GM21786 (cell line): ENCODE data around the gene CSH1.
A peak's percentile ranks its signal among the peaks of the same experiment; 100 is the strongest.
"Not testable (repeated sequence)": the region's sequence is repeated elsewhere in the genome, so short reads cannot be mapped to it uniquely, and the experiment has no call there.

Experiments used
- ATAC-seq: cut with Tn5 transposase; IDR thresholded peaks from one replicate; pipeline ENCODE4 v1.9.1; 2021; ENCODE audit not compliant: unreplicated experiment

CSH1 gene

GRCh38 chr17:63928966-63929695 lies 32.8 kb upstream of the CSH1 start:
- ATAC-seq: no peak

- no peak for ATAC-seq
These were observed 31.8 kb upstream of the CSH1 start for GRCh38 chr17:63928172-63928666.

GRCh38 chr17:63927464-63928171 lies 31.2 kb upstream of the CSH1 start:
- ATAC-seq: peak; percentile 29

GRCh38 chr17:63926164-63926563 lies 29.8 kb upstream of the CSH1 start:
- no peak for ATAC-seq

GRCh38 chr17:63925615-63926014 lies 29.2 kb upstream of the CSH1 start:
- no peak for ATAC-seq

- ATAC-seq: peak; percentile 44
These were observed 26.0 kb upstream of the CSH1 start for GRCh38 chr17:63922402-63922801.

- not testable (repeated sequence) for ATAC-seq
These were observed 24.4 kb upstream of the CSH1 start for GRCh38 chr17:63920779-63921178.

- ATAC-seq: not testable (repeated sequence)
These were observed 23.7 kb upstream of the CSH1 start for GRCh38 chr17:63920050-63920449.

- ATAC-seq: peak; percentile 52
These were observed 22.9 kb upstream of the CSH1 start for GRCh38 chr17:63919311-63919723.

- ATAC-seq: not testable (repeated sequence)
These were observed 22.5 kb upstream of the CSH1 start, which contains the start of gene GH1 for GRCh38 chr17:63918789-63919305. Gene GH1, minus strand, starts transcription at chr17:63918839. Its CDS starts 63 bp downstream, at chr17:63918776.

- ATAC-seq: no peak
These were observed 21.9 kb upstream of the CSH1 start for GRCh38 chr17:63918305-63918704.

GRCh38 chr17:63917646-63918045 lies 21.3 kb upstream of the CSH1 start:
- ATAC-seq: no peak

GRCh38 chr17:63917206-63917605 lies 20.8 kb upstream of the CSH1 start:
- not testable (repeated sequence) for ATAC-seq

- ATAC-seq: no peak
These were observed 20.3 kb upstream of the CSH1 start for GRCh38 chr17:63916566-63917185.

GRCh38 chr17:63915753-63916152 lies 19.4 kb upstream of the CSH1 start:
- peak; percentile 57 for ATAC-seq

- no peak for ATAC-seq
These were observed 18.1 kb upstream of the CSH1 start for GRCh38 chr17:63914471-63914870.

- no peak for ATAC-seq
These were observed 15.3 kb upstream of the CSH1 start for GRCh38 chr17:63911657-63912100.

- ATAC-seq: no peak
These were observed 14.8 kb upstream of the CSH1 start, which contains the start of gene CSHL1 for GRCh38 chr17:63911041-63911635. Gene CSHL1, minus strand, starts transcription at chr17:63911258. Its CDS starts 62 bp downstream, at chr17:63911196.

GRCh38 chr17:63910096-63910495 lies 13.7 kb upstream of the CSH1 start:
- no peak for ATAC-seq

GRCh38 chr17:63909586-63909985 lies 13.2 kb upstream of the CSH1 start:
- not testable (repeated sequence) for ATAC-seq
